Measurements from ENCODE around the gene NR2F1.

The NR2F1 gene

GRCh38 chr5:93616538-93617174, 33.6 kb downstream of the NR2F1 start:
- no peak for TF ChIP-seq Cebpa-rat (IDR thresholded peaks at IDR 0.05)
- Histone ChIP-seq H3K9ac (no peak overlapping the region), H3K9me3 (replicated peaks in 1 of 11) (peaks cover 0 to 11% (median 5%) of the 10 kb centered on the region in 11 experiments; a peak in 15 of 22 replicates), H3K4me1 (no peaks in the 10 kb centered on the region; a peak in 1 of 20 replicates), H3K4me2 (no peak overlapping the region), H3K27me3 (peaks cover 98 to 100% (median 100%) of the 10 kb centered on the region in 11 experiments), H3K27ac (no peak overlapping the region), H3K4me3 (no peak overlapping the region), H3K36me3 (no peaks in the 10 kb centered on the region), H4K20me1 (peaks cover 0 to 45% (median 6%) of the 10 kb centered on the region in 11 experiments; a peak in 17 of 22 replicates)

DNA sequence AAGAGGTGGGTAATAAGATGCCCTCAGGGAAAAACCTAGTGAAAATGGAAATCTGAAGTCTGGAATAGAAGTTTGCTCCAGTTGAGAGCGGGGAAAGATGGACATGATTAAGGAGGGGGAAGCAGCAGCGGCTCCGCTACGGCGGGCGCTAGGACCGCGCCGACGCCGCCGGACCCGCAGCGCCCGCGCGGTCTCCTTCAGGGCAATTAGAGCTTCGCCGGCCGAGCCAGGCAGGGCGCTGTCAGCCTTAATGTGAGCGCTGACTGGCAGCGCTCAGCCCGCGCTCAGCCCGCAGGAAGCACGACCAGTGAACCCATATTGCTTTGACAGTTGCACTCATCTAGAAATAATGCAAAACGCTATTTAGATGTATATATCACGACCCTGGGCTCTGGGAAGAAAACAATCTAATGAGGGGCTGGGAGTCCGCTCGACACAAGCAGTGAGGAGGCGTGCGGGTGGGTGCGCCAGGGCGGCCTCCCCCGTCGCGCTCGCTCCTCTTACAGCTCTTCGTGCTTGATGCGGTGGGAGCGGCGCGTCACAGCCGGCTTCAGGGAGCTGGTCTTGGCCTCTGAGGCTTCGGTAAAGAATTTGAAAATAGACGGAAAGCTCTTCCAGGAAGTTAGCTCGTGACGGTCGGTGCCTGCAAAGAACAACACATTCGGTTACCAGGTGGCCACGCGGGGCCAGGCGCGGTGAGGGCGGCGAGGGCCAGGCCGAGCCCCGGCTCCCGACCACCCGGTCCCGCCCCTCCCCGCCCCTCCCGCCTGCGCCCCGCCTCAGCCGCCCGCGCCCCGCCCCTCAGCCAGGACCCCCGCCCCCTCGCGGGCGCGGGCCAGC, 37.7 kb downstream of the NR2F1 start:
- Histone ChIP-seq H3K4me1 (no peaks in the 10 kb centered on the region; a peak in 1 of 20 replicates), H3K9ac (peak overlapping the region in 9 of 11 experiments; percentile 39 to 70 (median 49); a peak in 11 of 22 replicates), H4K20me1 (peaks cover 0 to 26% (median 4%) of the 10 kb centered on the region in 11 experiments; a peak in 8 of 22 replicates), H3K27me3 (peaks cover 68 to 79% (median 71%) of the 10 kb centered on the region in 11 experiments), H3K9me3 (replicated peaks in 1 of 11) (peaks cover 0 to 6% (median 5%) of the 10 kb centered on the region in 11 experiments; a peak in 15 of 22 replicates), H3K36me3 (no peaks in the 10 kb centered on the region), H3K27ac (no peak overlapping the region), H3K4me3 (peak overlapping the region; percentile 54 to 69 (median 63)), H3K4me2 (peak overlapping the region; percentile 94 to 99 (median 96))
- no peak for TF ChIP-seq Cebpa-rat (IDR thresholded peaks at IDR 0.05)

GRCh38 chr5:93621327-93621798, 38.3 kb downstream of the NR2F1 start:
- Histone ChIP-seq H3K4me3 (peak overlapping the region in 6 of 10 experiments; percentile 60 to 69 (median 63); a peak in 6 of 20 replicates), H3K4me2 (peak overlapping the region in 10 of 11 experiments; percentile 29 to 98 (median 95); a peak in 14 of 22 replicates), H3K9me3 (replicated peaks in 1 of 11) (peaks cover 0 to 6% (median 5%) of the 10 kb centered on the region in 11 experiments; a peak in 15 of 22 replicates), H3K9ac (no peak overlapping the region), H3K27ac (no peak overlapping the region), H3K4me1 (no peaks in the 10 kb centered on the region; a peak in 1 of 20 replicates), H4K20me1 (peaks cover 0 to 26% (median 4%) of the 10 kb centered on the region in 11 experiments; a peak in 8 of 22 replicates), H3K27me3 (peaks cover 61 to 72% (median 65%) of the 10 kb centered on the region in 11 experiments), H3K36me3 (no peaks in the 10 kb centered on the region)
- no peak for TF ChIP-seq Cebpa-rat (IDR thresholded peaks at IDR 0.05)

- no peak for TF ChIP-seq Cebpa-rat (IDR thresholded peaks at IDR 0.05)
- Histone ChIP-seq H4K20me1 (peaks cover 0 to 26% (median 4%) of the 10 kb centered on the region in 11 experiments; a peak in 7 of 22 replicates), H3K27me3 (peaks cover 51 to 62% (median 55%) of the 10 kb centered on the region in 11 experiments), H3K4me1 (no peaks in the 10 kb centered on the region; a peak in 1 of 20 replicates), H3K27ac (no peak overlapping the region), H3K9me3 (replicated peaks in 1 of 11) (peaks cover 0 to 6% (median 5%) of the 10 kb centered on the region in 11 experiments; a peak in 15 of 22 replicates), H3K4me3 (no peak overlapping the region), H3K4me2 (no peak overlapping the region), H3K36me3 (no peaks in the 10 kb centered on the region), H3K9ac (no peak overlapping the region)
Measured at GRCh38 chr5:93622240-93622885, 39.3 kb downstream of the NR2F1 start.

- no peak overlapping the region for H3K27ac ChIP-seq
- H3K4me3 ChIP-seq = no peak overlapping the region
- H3K27me3 ChIP-seq = peaks cover 43 to 54% (median 47%) of the 10 kb centered on the region in 11 experiments
- peaks cover 0 to 26% (median 4%) of the 10 kb centered on the region in 11 experiments; a peak in 7 of 22 replicates for H4K20me1 ChIP-seq
- no peak overlapping the region for H3K4me2 ChIP-seq
- no peak for TF ChIP-seq Cebpa-rat (IDR thresholded peaks at IDR 0.05)
- peaks cover 0 to 6% (median 5%) of the 10 kb centered on the region in 11 experiments; a peak in 15 of 22 replicates for H3K9me3 ChIP-seq (replicated peaks in 1 of 11)
- no peak overlapping the region for H3K9ac ChIP-seq
- H3K4me1 ChIP-seq = no peaks in the 10 kb centered on the region; a peak in 1 of 20 replicates
- peaks cover 0 to under 1% (median 0%) of the 10 kb centered on the region in 11 experiments; a peak in 1 of 22 replicates for H3K36me3 ChIP-seq
Measured at GRCh38 chr5:93623153-93623552, 40.1 kb downstream of the NR2F1 start.

DNA sequence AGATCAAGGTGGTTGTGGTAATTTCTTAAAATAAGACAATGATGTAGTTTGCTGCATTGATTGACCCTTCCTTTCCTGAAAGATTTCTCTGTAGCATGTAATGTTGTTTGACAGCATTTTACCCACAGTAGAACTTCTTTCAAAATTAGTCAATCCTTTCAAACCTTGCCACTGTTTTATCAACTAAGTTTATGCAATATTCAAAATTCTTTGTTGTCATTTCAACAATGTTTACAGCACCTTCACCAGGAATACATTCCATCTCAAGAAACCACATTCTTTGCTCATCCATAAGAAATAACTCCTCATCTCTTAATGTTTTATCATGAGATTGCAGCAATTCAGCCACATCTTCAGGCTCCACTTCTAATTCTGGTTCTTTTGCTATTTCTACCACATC, 43.8 kb downstream of the NR2F1 start:
- Histone ChIP-seq H3K9me3 (replicated peaks in 1 of 11) (no peaks in the 10 kb centered on the region), H3K27me3 (peaks cover 7 to 18% (median 11%) of the 10 kb centered on the region in 11 experiments), H3K36me3 (peaks cover 0 to 6% (median 0%) of the 10 kb centered on the region in 11 experiments; a peak in 2 of 22 replicates), H3K4me3 (no peak overlapping the region), H4K20me1 (peaks cover 0 to 11% (median 0%) of the 10 kb centered on the region in 11 experiments; a peak in 5 of 22 replicates), H3K27ac (no peak overlapping the region), H3K4me1 (no peaks in the 10 kb centered on the region), H3K9ac (no peak overlapping the region), H3K4me2 (no peak overlapping the region)
- no peak for TF ChIP-seq Cebpa-rat (IDR thresholded peaks at IDR 0.05)

- no peaks in the 10 kb centered on the region; a peak in 2 of 22 replicates for H4K20me1 ChIP-seq
- H3K4me3 ChIP-seq = no peak overlapping the region
- H3K27ac ChIP-seq = no peak overlapping the region
- H3K27me3 ChIP-seq = no peaks in the 10 kb centered on the region
- peaks cover 0 to 6% (median 0%) of the 10 kb centered on the region in 11 experiments; a peak in 2 of 22 replicates for H3K36me3 ChIP-seq
- H3K4me1 ChIP-seq = peaks cover 0 to 7% (median 0%) of the 10 kb centered on the region in 10 experiments; a peak in 5 of 20 replicates
- no peak overlapping the region for H3K9ac ChIP-seq
- no peaks in the 10 kb centered on the region for H3K9me3 ChIP-seq (replicated peaks in 1 of 11)
- no peak overlapping the region for H3K4me2 ChIP-seq
- no peak for TF ChIP-seq Cebpa-rat (IDR thresholded peaks at IDR 0.05)
Measured at GRCh38 chr5:93632327-93632726, 49.3 kb downstream of the NR2F1 start.

GRCh38 chr5:93635991-93636390, 53.0 kb downstream of the NR2F1 start:
- peaks cover 0 to 7% (median 0%) of the 10 kb centered on the region in 10 experiments; a peak in 5 of 20 replicates for H3K4me1 ChIP-seq
- no peaks in the 10 kb centered on the region for H3K27me3 ChIP-seq
- H3K36me3 ChIP-seq = no peaks in the 10 kb centered on the region
- H3K4me3 ChIP-seq = no peak overlapping the region
- H3K9me3 ChIP-seq (replicated peaks in 1 of 11) = no peaks in the 10 kb centered on the region
- H3K27ac ChIP-seq = no peak overlapping the region
- H3K4me2 ChIP-seq = peak overlapping the region in 1 of 11 experiments; percentile 39; a peak in 3 of 22 replicates
- no peak overlapping the region for H3K9ac ChIP-seq
- TF ChIP-seq Cebpa-rat (IDR thresholded peaks at IDR 0.05) = no peak
- H4K20me1 ChIP-seq = no peaks in the 10 kb centered on the region; a peak in 1 of 22 replicates

Data from BLaER1 treated with 17β-estradiol and CSF1 and Interleukin-3, amounts not matched to agents 10 nM and 100 nM (cell line).